HG03460 (cell line): ENCODE results near the gene SPECC1L.
"Not testable (repeated sequence)": the region's sequence is repeated elsewhere in the genome, so short reads cannot be mapped to it uniquely, and the experiment has no call there.

Source experiments
- ATAC-seq: cut with Tn5 transposase; IDR thresholded peaks from one replicate; pipeline ENCODE4 v1.9.1; 2021; ENCODE audit not compliant: unreplicated experiment

The SPECC1L gene

GRCh38 chr22:24282401-24282800 lies 11.8 kb downstream of the SPECC1L start:
- no peak for ATAC-seq

GRCh38 chr22:24284747-24285203 lies 14.1 kb downstream of the SPECC1L start:
- ATAC-seq, result no peak

GRCh38 chr22:24285245-24285644 lies 14.6 kb downstream of the SPECC1L start:
- no peak for ATAC-seq

- not testable (repeated sequence) for ATAC-seq
Observed at GRCh38 chr22:24287212-24287611, 16.6 kb downstream of the SPECC1L start.

GRCh38 chr22:24287801-24288200 lies 17.2 kb downstream of the SPECC1L start:
- ATAC-seq, result not testable (repeated sequence)

GRCh38 chr22:24289114-24289513 lies 18.5 kb downstream of the SPECC1L start:
- no peak for ATAC-seq

- no peak for ATAC-seq
Observed at GRCh38 chr22:24289741-24290163, 19.1 kb downstream of the SPECC1L start.

GRCh38 chr22:24290459-24290858 lies 19.8 kb downstream of the SPECC1L start:
- no peak for ATAC-seq

GRCh38 chr22:24291515-24292201 lies 21.0 kb downstream of the SPECC1L start:
- no peak for ATAC-seq

- not testable (repeated sequence) for ATAC-seq
Observed at GRCh38 chr22:24292202-24292830, 21.7 kb downstream of the SPECC1L start.

- ATAC-seq, result not testable (repeated sequence)
Observed at GRCh38 chr22:24294913-24295312, 24.3 kb downstream of the SPECC1L start.

GRCh38 chr22:24298497-24299155 lies 28.0 kb downstream of the SPECC1L start:
- not testable (repeated sequence) for ATAC-seq

GRCh38 chr22:24300522-24300921 lies 29.9 kb downstream of the SPECC1L start:
- not testable (repeated sequence) for ATAC-seq

GRCh38 chr22:24302591-24302990 lies 32.0 kb downstream of the SPECC1L start:
- ATAC-seq, result no peak

GRCh38 chr22:24303007-24303406 lies 32.4 kb downstream of the SPECC1L start:
- ATAC-seq, result no peak

GRCh38 chr22:24304062-24304675 lies 33.5 kb downstream of the SPECC1L start:
- no peak for ATAC-seq

GRCh38 chr22:24305260-24305692 lies 34.6 kb downstream of the SPECC1L start:
- ATAC-seq, result no peak

GRCh38 chr22:24310969-24311368 lies 40.3 kb downstream of the SPECC1L start:
- ATAC-seq, result no peak

GRCh38 chr22:24315367-24315966 lies 44.8 kb downstream of the SPECC1L start:
- no peak for ATAC-seq

GRCh38 chr22:24316264-24316663 lies 45.6 kb downstream of the SPECC1L start:
- ATAC-seq, result not testable (repeated sequence)

- ATAC-seq, result not testable (repeated sequence)
Observed at GRCh38 chr22:24317511-24317910, 46.9 kb downstream of the SPECC1L start.
